ENCODE measurements around the gene DPP10.

- TF ChIP-seq POLR2A (IDR thresholded peaks at IDR 0.05) (no peak), POLR2AphosphoS5 (IDR thresholded peaks at IDR 0.05) (no peak)
- TF ChIP-seq, protein P1, sequence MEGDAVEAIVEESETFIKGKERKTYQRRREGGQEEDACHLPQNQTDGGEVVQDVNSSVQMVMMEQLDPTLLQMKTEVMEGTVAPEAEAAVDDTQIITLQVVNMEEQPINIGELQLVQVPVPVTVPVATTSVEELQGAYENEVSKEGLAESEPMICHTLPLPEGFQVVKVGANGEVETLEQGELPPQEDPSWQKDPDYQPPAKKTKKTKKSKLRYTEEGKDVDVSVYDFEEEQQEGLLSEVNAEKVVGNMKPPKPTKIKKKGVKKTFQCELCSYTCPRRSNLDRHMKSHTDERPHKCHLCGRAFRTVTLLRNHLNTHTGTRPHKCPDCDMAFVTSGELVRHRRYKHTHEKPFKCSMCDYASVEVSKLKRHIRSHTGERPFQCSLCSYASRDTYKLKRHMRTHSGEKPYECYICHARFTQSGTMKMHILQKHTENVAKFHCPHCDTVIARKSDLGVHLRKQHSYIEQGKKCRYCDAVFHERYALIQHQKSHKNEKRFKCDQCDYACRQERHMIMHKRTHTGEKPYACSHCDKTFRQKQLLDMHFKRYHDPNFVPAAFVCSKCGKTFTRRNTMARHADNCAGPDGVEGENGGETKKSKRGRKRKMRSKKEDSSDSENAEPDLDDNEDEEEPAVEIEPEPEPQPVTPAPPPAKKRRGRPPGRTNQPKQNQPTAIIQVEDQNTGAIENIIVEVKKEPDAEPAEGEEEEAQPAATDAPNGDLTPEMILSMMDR (IDR thresholded peaks at IDR 0.05) = no peak
Observed at GRCh38 chr2:114527330-114527983, 85.0 kb downstream of the DPP10 start.
